Renal pelvis (tissue), 4 donors: ENCODE measurements around the gene BRME1. TPM values are rescaled to one million over a fixed set of nuclear protein-coding genes. Genes with fewer than 3 reads are reported as not detected.

Source experiments
- DNase-seq: peaks from one replicate; pipeline ENCODE4 v3.0.0-alpha.2; 2013
- polyA plus RNA-seq, 3 donors: library from polyadenylated mRNA; unstranded; fragments of 120-200 nt; gene quantifications; one replicate each; pipeline ENCODE4 v1.2.1, GENCODE V29; 2013; ENCODE audit not compliant: insufficient read length in 3 of 3

BRME1 gene
- polyA plus RNA-seq, 3 donors: 6.3 to 9.9 (median 7.1) TPM

GRCh38 chr19:13890136-13890535 lies 15.8 kb downstream of the BRME1 start:
- DNase-seq: no peak

- DNase-seq: no peak
These were observed 17.6 kb downstream of the BRME1 start for GRCh38 chr19:13888281-13888680.

GRCh38 chr19:13887517-13887916 lies 18.4 kb downstream of the BRME1 start:
- no peak for DNase-seq

GRCh38 chr19:13887018-13887436 lies 18.9 kb downstream of the BRME1 start:
- DNase-seq: no peak

GRCh38 chr19:13885826-13886365 lies 20.0 kb downstream of the BRME1 start:
- no peak for DNase-seq

- DNase-seq: peak; percentile 67
These were observed 21.0 kb downstream of the BRME1 start for GRCh38 chr19:13884726-13885591.

GRCh38 chr19:13883516-13884064 lies 22.3 kb downstream of the BRME1 start:
- DNase-seq: no peak

GRCh38 chr19:13882836-13883235 lies 23.1 kb downstream of the BRME1 start:
- no peak for DNase-seq

- no peak for DNase-seq
These were observed 23.5 kb downstream of the BRME1 start for GRCh38 chr19:13882419-13882795.

- DNase-seq: no peak
These were observed 24.1 kb downstream of the BRME1 start for GRCh38 chr19:13881692-13882418.

GRCh38 chr19:13881251-13881691 lies 24.6 kb downstream of the BRME1 start:
- DNase-seq: peak; percentile 68

- peak; percentile 93 for DNase-seq
These were observed 25.6 kb downstream of the BRME1 start for GRCh38 chr19:13880059-13881043.

GRCh38 chr19:13877303-13877702 lies 28.6 kb downstream of the BRME1 start:
- DNase-seq: no peak

- DNase-seq: no peak
These were observed 29.1 kb downstream of the BRME1 start, which contains the start of gene NANOS3 for GRCh38 chr19:13876834-13877233. NANOS3 (plus strand) TSS chr19:13877134; CDS start chr19:13877249, 115 bp downstream.

- DNase-seq: no peak
These were observed 30.1 kb downstream of the BRME1 start for GRCh38 chr19:13875824-13876223.

- no peak for DNase-seq
These were observed 31.9 kb downstream of the BRME1 start for GRCh38 chr19:13873834-13874515.

GRCh38 chr19:13872695-13873389 lies 33.1 kb downstream of the BRME1 start:
- no peak for DNase-seq

- no peak for DNase-seq
These were observed 33.6 kb downstream of the BRME1 start for GRCh38 chr19:13872339-13872694.

GRCh38 chr19:13870873-13871272 lies 35.0 kb downstream of the BRME1 start:
- DNase-seq: no peak

- DNase-seq: no peak
These were observed 36.6 kb downstream of the BRME1 start for GRCh38 chr19:13869281-13869680.
